H1 (cell line): ENCODE measurements around the gene PROM2. TPM values are rescaled to one million over a fixed set of nuclear protein-coding genes. Genes with fewer than 3 reads are reported as not detected.

Experiments
- CTCF ChIA-PET: fragments of 300-600 bp; sonication (Branson Sonifier 250); formaldehyde crosslinking; loops from one replicate; lab custom pipeline; 2021; ENCODE audit not compliant: partially characterized antibody; lab: Charles Lee
- POLR2A ChIA-PET: fragments of 300-600 bp; sonication (Branson Sonifier 250); formaldehyde crosslinking; loops from one replicate; lab custom pipeline; 2021; ENCODE audit warnings: inconsistent platforms; ENCODE audit not compliant: partially characterized antibody; lab: Charles Lee
- DNase-seq, 2 experiments: peaks; one replicate each; pipeline versions ENCODE4 v3.0.0 to v3.0.0-alpha.2; 2010 to 2022; ENCODE audit warnings: low spot score in 2 of 2, low read depth in 1 of 2, mixed read lengths in 1 of 2
- FAIRE-seq: peaks from 2 replicates; lab custom pipeline; 2011; peaks lifted over from hg19 to GRCh38; lab: Jason Lieb, UNC
- H2AFZ ChIP-seq: 2 replicates; pipeline ENCODE4 v1.8.1; 2012; ENCODE audit warnings: low read length, inconsistent platforms
- H2AK5ac ChIP-seq: 2 replicates; pipeline ENCODE4 v1.6.1; 2013; ENCODE audit warnings: low read depth, low read length
- H2BK120ac ChIP-seq: replicated peaks from 2 replicates; pipeline ENCODE3; 2013; ENCODE audit warnings: low read depth, low read length, inconsistent platforms
- H2BK12ac ChIP-seq: 2 replicates; pipeline ENCODE4 v1.6.1; 2013; ENCODE audit warnings: low read depth, low read length
- H2BK15ac ChIP-seq: 2 replicates; pipeline ENCODE4 v1.6.1; 2013; ENCODE audit warnings: low read length
- H2BK20ac ChIP-seq: 2 replicates; pipeline ENCODE4 v1.6.1; 2013; ENCODE audit warnings: low read length
- H2BK5ac ChIP-seq: 2 replicates; pipeline ENCODE4 v1.6.1; 2013; ENCODE audit warnings: low read depth, low read length
- H3K14ac ChIP-seq: 2 replicates; pipeline ENCODE4 v1.6.1; 2013; ENCODE audit warnings: inconsistent platforms; ENCODE audit not compliant: insufficient read length
- H3K18ac ChIP-seq: 2 replicates; pipeline ENCODE4 v1.6.1; 2013; ENCODE audit warnings: low read length; ENCODE audit errors: extremely low read depth
- H3K23ac ChIP-seq: 2 replicates; pipeline ENCODE4 v1.6.1; 2013; ENCODE audit warnings: inconsistent platforms; ENCODE audit not compliant: insufficient read length
- H3K23me2 ChIP-seq: 2 replicates; pipeline ENCODE4 v1.6.1; 2013; ENCODE audit warnings: low read depth, low read length
- H3K27ac ChIP-seq: 2 replicates; pipeline ENCODE4 v1.6.1; 2011; ENCODE audit warnings: low read depth, low read length, inconsistent platforms
- H3K27me3 ChIP-seq, 4 experiments: replicated peaks in 1 of 4; 1 replicate in 1 of 4; 2 replicates in 3 of 4; pipeline versions ENCODE4 v1.6.1 to v1.8.1; 2011 to 2013; ENCODE audit warnings: low read length in 3 of 4, mild to moderate bottlenecking in 3 of 4, inconsistent platforms in 2 of 4, mixed read lengths in 2 of 4, moderate library complexity in 1 of 4; ENCODE audit not compliant: control insufficient read depth in 3 of 4, insufficient read depth in 3 of 4; ENCODE audit errors: extremely low read depth in 1 of 4
- H3K36me3 ChIP-seq, 4 experiments: 2 replicates each; pipeline versions ENCODE4 v1.6.1 to v1.8.1; 2011 to 2013; ENCODE audit warnings: mild to moderate bottlenecking in 4 of 4, low read length in 3 of 4, moderate library complexity in 2 of 4, control low read depth in 1 of 4, inconsistent platforms in 1 of 4; ENCODE audit not compliant: insufficient read depth in 4 of 4, control insufficient read depth in 2 of 4
- H3K4ac ChIP-seq: replicated peaks from 2 replicates; pipeline ENCODE3; 2013; ENCODE audit warnings: low read length, low read depth, mixed read lengths, inconsistent platforms; ENCODE audit not compliant: insufficient read length
- H3K4me1 ChIP-seq, 4 experiments: replicated peaks in 1 of 4; 1 replicate in 1 of 4; 2 replicates in 3 of 4; pipeline versions ENCODE4 v1.6.1 to v1.8.1; 2011 to 2013; ENCODE audit warnings: low read length in 3 of 4, inconsistent platforms in 2 of 4, mixed read lengths in 1 of 4; ENCODE audit not compliant: insufficient read depth in 4 of 4, control insufficient read depth in 3 of 4
- H3K4me2 ChIP-seq, 2 experiments: 2 replicates each; pipeline versions ENCODE4 v1.6.1 to v1.8.1; 2011 to 2013; ENCODE audit warnings: low read depth in 2 of 2, low read length in 2 of 2, control low read depth in 1 of 2, inconsistent platforms in 1 of 2, mild to moderate bottlenecking in 1 of 2; ENCODE audit not compliant: insufficient read depth in 1 of 2
- H3K4me3 ChIP-seq, 4 experiments: fragments of 200-600, 300-600 bp in 1 of 4; sonication (generic), shearing (Covaris generic), sonication (Bioruptor Twin) in 1 of 4; 2 replicates each; pipeline versions ENCODE4 v1.5.1 to v1.8.1; 2011 to 2016; ENCODE audit warnings: low read length in 4 of 4, low read depth in 3 of 4, control low read depth in 2 of 4, inconsistent platforms in 2 of 4, mild to moderate bottlenecking in 2 of 4, mixed read lengths in 1 of 4, moderate library complexity in 1 of 4; ENCODE audit not compliant: insufficient read depth in 2 of 4; ENCODE audit errors: extremely low read depth in 1 of 4
- H3K56ac ChIP-seq: replicated peaks from 2 replicates; pipeline ENCODE3; 2013; ENCODE audit warnings: low read depth, mild to moderate bottlenecking, mixed read lengths, low read length, inconsistent platforms; ENCODE audit not compliant: insufficient read length
- H3K79me1 ChIP-seq: 2 replicates; pipeline ENCODE4 v1.6.1; 2013; ENCODE audit warnings: low read depth, low read length, control low read depth
- H3K79me2 ChIP-seq, 2 experiments: 2 replicates each; pipeline versions ENCODE4 v1.6.1 to v1.8.1; 2012 to 2013; ENCODE audit warnings: low read length in 2 of 2, mild to moderate bottlenecking in 2 of 2, inconsistent platforms in 1 of 2; ENCODE audit not compliant: insufficient read depth in 2 of 2, control insufficient read depth in 1 of 2
- H3K9ac ChIP-seq, 4 experiments: replicated peaks in 1 of 4; 1 replicate in 1 of 4; 2 replicates in 3 of 4; pipeline versions ENCODE4 v1.6.1 to v1.8.1; 2011 to 2013; ENCODE audit warnings: low read depth in 3 of 4, low read length in 3 of 4, control low read depth in 2 of 4, mild to moderate bottlenecking in 2 of 4, moderate library complexity in 2 of 4, inconsistent platforms in 1 of 4; ENCODE audit errors: extremely low read depth in 1 of 4
- H3K9me3 ChIP-seq, 2 experiments: 2 replicates each; pipeline versions ENCODE4 v1.6.1 to v1.8.1; 2012 to 2013; ENCODE audit warnings: mild to moderate bottlenecking in 2 of 2, moderate library complexity in 2 of 2, control low read depth in 1 of 2, inconsistent platforms in 1 of 2, low read depth in 1 of 2, low read length in 1 of 2, mixed read lengths in 1 of 2; ENCODE audit not compliant: insufficient read depth in 2 of 2
- H4K20me1 ChIP-seq, 2 experiments: replicated peaks in 1 of 2; 2 replicates each; pipeline versions ENCODE3 to v1.8.1; 2011 to 2013; ENCODE audit warnings: inconsistent platforms in 2 of 2, low read length in 2 of 2, mild to moderate bottlenecking in 1 of 2; ENCODE audit not compliant: insufficient read depth in 2 of 2, control insufficient read depth in 1 of 2
- H4K5ac ChIP-seq: 2 replicates; pipeline ENCODE4 v1.6.1; 2013; ENCODE audit warnings: low read length, low read depth, mixed read lengths, inconsistent platforms; ENCODE audit not compliant: insufficient read length
- H4K8ac ChIP-seq: 2 replicates; pipeline ENCODE4 v1.8.0; 2013; ENCODE audit warnings: mild to moderate bottlenecking, moderate library complexity, low read length, inconsistent platforms; ENCODE audit not compliant: insufficient read depth; ENCODE audit errors: extremely low read depth
- H4K91ac ChIP-seq: replicated peaks from 2 replicates; pipeline ENCODE3; 2013; ENCODE audit warnings: low read length, mixed read lengths, inconsistent platforms; ENCODE audit not compliant: insufficient read length
- BRCA1 ChIP-seq: IDR thresholded peaks from 2 replicates; pipeline ENCODE4 v1.6.1; 2012; ENCODE audit warnings: low read depth, low read length, improper control_type of control experiment
- MAFK ChIP-seq: IDR thresholded peaks from 2 replicates; pipeline ENCODE4 v1.6.1; 2012; ENCODE audit warnings: low read depth, mild to moderate bottlenecking, improper control_type of control experiment, low read length
- NRF1 ChIP-seq: IDR thresholded peaks from 2 replicates; pipeline ENCODE4 v1.6.1; 2011; ENCODE audit warnings: mild to moderate bottlenecking, low read depth, low read length, improper control_type of control experiment
- POU5F1 ChIP-seq: IDR thresholded peaks from 2 replicates; pipeline ENCODE4 v1.6.1; 2011; ENCODE audit warnings: low read depth, mild to moderate bottlenecking, low read length, moderate library complexity
- RAD21 ChIP-seq, 2 experiments: IDR thresholded peaks in 1 of 2; conservative IDR thresholded peaks in 1 of 2; 2 replicates each; pipeline ENCODE4 v1.6.1; 2011; ENCODE audit warnings: low read depth in 2 of 2, low read length in 2 of 2, improper control_type of control experiment in 1 of 2, inconsistent platforms in 1 of 2, mild to moderate bottlenecking in 1 of 2, moderate library complexity in 1 of 2
- RFX5 ChIP-seq: IDR thresholded peaks from 2 replicates; pipeline ENCODE4 v1.6.1; 2011; ENCODE audit warnings: low read depth, low read length, improper control_type of control experiment, borderline replicate concordance
- SP2 ChIP-seq: IDR thresholded peaks from 2 replicates; pipeline ENCODE4 v1.6.1; 2012; ENCODE audit warnings: mild to moderate bottlenecking, low read length, inconsistent platforms
- SRF ChIP-seq: IDR thresholded peaks from 2 replicates; pipeline ENCODE4 v1.6.1; 2011; ENCODE audit warnings: mild to moderate bottlenecking, low read depth, low read length, moderate library complexity
- TEAD4 ChIP-seq: IDR thresholded peaks from 2 replicates; pipeline ENCODE4 v1.6.1; 2012; ENCODE audit warnings: low read depth, low read length, inconsistent platforms, mixed read lengths
- WGBS, 2 experiments: shearing (Covaris generic) in 1 of 2; methylation state at CpG; one replicate each; pipeline versions ENCODE4 v1.1.6 to v1.1.7; 2013 to 2015; ENCODE audit warnings: low lambda C conversion rate in 2 of 2, mixed read lengths in 2 of 2, inconsistent platforms in 1 of 2, low coverage in 1 of 2, missing lambda C conversion rate in 1 of 2; ENCODE audit not compliant: insufficient replicate concordance in 2 of 2, insufficient coverage in 1 of 2, insufficient read length in 1 of 2; ENCODE audit errors: extremely low coverage in 1 of 2, missing lambda C conversion rate in 1 of 2; 5-methylcytosine and 5-hydroxymethylcytosine counted together
- polyA plus RNA-seq, 7 experiments: library from polyadenylated mRNA; depleted of rRNA in 3 of 7; stranded (reverse) in 5 of 7; unstranded in 2 of 7; fragments of >200 nt in 5 of 7; fragments of 200-250 nt in 2 of 7; gene quantifications; 1 replicate in 5 of 7; 2 replicates in 1 of 7; 4 replicates in 1 of 7; pipeline versions ENCODE4 v1.2.1 to v1.2.3, GENCODE V29; 2011 to 2013; ENCODE audit warnings: missing spikeins in 2 of 7, mixed read lengths in 2 of 7
- total RNA-seq: library from RNA; stranded (reverse); fragmentation: NEBNext Ultra II Directional; extraction: Animal tissue kit (Norgen Biotek cat#: 25700); gene quantifications from 2 replicates; pipeline ENCODE4 v1.2.1, GENCODE V29; 2021

PROM2 gene
- total and polyA plus RNA-seq, 2 of the 8 experiments (the other 6 are each of a cell fraction or from before 2014, with no cell fraction given): 1.6 to 3.8 TPM

GRCh38 chr2:95307036-95307435 is 32.8 kb downstream of the PROM2 start:
- 87% methylated on average over 5 of the region's 5 CpGs; no CpG with 5 or more reads in 1 of the 2 experiments for whole genome bisulfite sequencing, 2 experiments
- no peak overlapping the region for H2BK15ac ChIP-seq
- no peak overlapping the region for H3K23ac ChIP-seq
- no peak overlapping the region for H4K91ac ChIP-seq
- TF ChIP-seq TEAD4 (no peak), NRF1 (no peak), SRF (no peak), RAD21 (IDR thresholded peaks at IDR 0.05 in 1 of 2, conservative IDR thresholded peaks at IDR 0.05 in 1 of 2; ENCODE audit: low read depth in 2 of 2, low read length in 2 of 2) (no peak), SP2 (no peak), POU5F1 (no peak), BRCA1 (no peak), MAFK (no peak), RFX5 (no peak)
- H4K20me1 ChIP-seq: no peaks in the 10 kb centered on the region
- no peak overlapping the region for H3K4me3 ChIP-seq
- peaks cover 60 to 97% of the 10 kb centered on the region in 2 experiments for H3K9me3 ChIP-seq
- FAIRE-seq (no peak), DNase-seq (no peak)
- H2BK20ac ChIP-seq: no peak overlapping the region
- CTCF ChIA-PET: no interaction called here
- no peaks in the 10 kb centered on the region for H3K79me1 ChIP-seq
- H2BK5ac ChIP-seq: no peak overlapping the region
- no peak overlapping the region for H4K8ac ChIP-seq
- H2AK5ac ChIP-seq: no peak overlapping the region
- POLR2A ChIA-PET: no interaction called here
- no peaks in the 10 kb centered on the region; the same call in 1 of the 2 replicates for H3K23me2 ChIP-seq
- H3K4me1 ChIP-seq: no peaks in the 10 kb centered on the region; a peak in 1 of 7 replicates
- H3K9ac ChIP-seq: no peak overlapping the region
- H3K18ac ChIP-seq: no peak overlapping the region
- no peak overlapping the region for H2BK12ac ChIP-seq
- H3K27ac ChIP-seq: no peak overlapping the region
- no peak overlapping the region for H3K14ac ChIP-seq
- no peak overlapping the region for H3K56ac ChIP-seq
- H3K27me3 ChIP-seq: no peaks in the 10 kb centered on the region
- H3K36me3 ChIP-seq: no peaks in the 10 kb centered on the region
- no peak overlapping the region for H2AFZ ChIP-seq
- no peak overlapping the region for H4K5ac ChIP-seq
- no peak overlapping the region for H2BK120ac ChIP-seq
- H3K4ac ChIP-seq: no peak overlapping the region
- H3K79me2 ChIP-seq: no peaks in the 10 kb centered on the region
- no peak overlapping the region for H3K4me2 ChIP-seq
